Umbilical cord (tissue), 2 donors: ENCODE data around the gene SLC30A9. TPM values are rescaled to one million over a fixed set of nuclear protein-coding genes. Genes with fewer than 3 reads are reported as not detected.

Source experiments
- DNase-seq: peaks from one replicate; pipeline ENCODE4 v3.0.0-alpha.2; 2015; ENCODE audit warnings: low spot score
- total RNA-seq: library from RNA; depleted of rRNA; stranded (reverse); fragments of >200 nt; gene quantifications from one replicate; pipeline ENCODE4 v1.2.3, GENCODE V29; 2014; ENCODE audit warnings: low replicate concordance; ENCODE audit not compliant: insufficient read depth

SLC30A9 gene
- total RNA-seq, 1 donor from 2014 or later: 54.4 TPM

DNA sequence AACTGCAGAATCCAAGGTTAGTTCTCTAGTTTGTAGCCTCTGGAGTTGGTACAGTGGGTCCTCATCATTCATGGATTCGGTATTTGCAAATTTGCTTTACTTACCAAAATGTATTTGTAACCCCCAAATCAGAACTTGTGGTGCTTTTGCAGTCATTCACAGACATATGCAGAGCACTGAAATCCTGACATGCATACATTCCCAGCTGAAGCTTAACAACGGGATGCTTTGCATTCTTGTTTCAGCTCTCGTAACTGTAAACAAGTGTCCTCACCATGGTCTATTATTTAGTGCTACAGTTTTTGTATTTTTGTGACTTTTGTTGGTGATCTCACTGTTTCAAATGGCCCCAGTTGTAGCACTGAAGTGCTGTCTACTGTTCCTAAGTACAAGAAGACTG lies 146.0 kb downstream of the SLC30A9 start:
- no peak for DNase-seq

Other genes with a start within 250 kb of the SLC30A9 start
- gene PHOX2B, start 241.8 kb upstream of the SLC30A9 start, total RNA-seq: 0.96 TPM
- gene TMEM33, start 55.1 kb upstream of the SLC30A9 start, total RNA-seq: 30.1 TPM
- gene DCAF4L1, start 8.8 kb upstream of the SLC30A9 start, total RNA-seq: 1.7 TPM
- 1.4 TPM for gene BEND4, start 162.1 kb downstream of the SLC30A9 start, total RNA-seq